CD4-positive, alpha-beta T cell (primary cell): Measurements from ENCODE around the gene ARSG. TPM values are rescaled to one million over a fixed set of nuclear protein-coding genes. Genes with fewer than 3 reads are reported as not detected.

Source experiments
- ATAC-seq: fragments of 200-7000 bp; cut with Tn5 transposase; one replicate; pipeline ENCODE4 v1.10.0; 2022; ENCODE audit warnings: mild to moderate bottlenecking; ENCODE audit not compliant: poor library complexity
- CTCF ChIA-PET: fragments of 350-600 bp; sonication (Branson Sonifier 250); formaldehyde crosslinking; loops from one replicate; lab custom pipeline; 2021; ENCODE audit warnings: antibody characterized with exemption, inconsistent platforms; lab: Charles Lee
- POLR2A ChIA-PET: fragments of 350-600 bp; sonication (Branson Sonifier 250); formaldehyde crosslinking; loops from one replicate; lab custom pipeline; 2021; ENCODE audit warnings: antibody characterized with exemption, inconsistent platforms; lab: Charles Lee
- DNase-seq, 14 experiments: peaks; one replicate each; pipeline ENCODE4 v3.0.0-alpha.2; 2013 to 2020; ENCODE audit warnings: mixed read lengths in 2 of 14
- H3K27ac ChIP-seq, 2 donors: one replicate each; pipeline versions ENCODE4 v1.5.1 to v1.7.0; 2013; ENCODE audit warnings: low read length in 2 of 2, low read depth in 1 of 2, mild to moderate bottlenecking in 1 of 2
- H3K27me3 ChIP-seq, 2 experiments: 1 replicate in 1 of 2; 2 replicates in 1 of 2; pipeline versions ENCODE4 v1.6.1 to v1.7.0; 2013; ENCODE audit warnings: low read length in 2 of 2, control low read depth in 1 of 2, mild to moderate bottlenecking in 1 of 2, moderate library complexity in 1 of 2; ENCODE audit not compliant: insufficient read depth in 2 of 2, control insufficient read depth in 1 of 2
- H3K36me3 ChIP-seq: one replicate; pipeline ENCODE4 v1.6.1; 2013; ENCODE audit warnings: low read length, control low read depth; ENCODE audit not compliant: insufficient read depth
- H3K4me1 ChIP-seq: one replicate; pipeline ENCODE4 v1.6.1; 2013; ENCODE audit warnings: low read length, control low read depth; ENCODE audit not compliant: insufficient read depth
- H3K4me3 ChIP-seq: one replicate; pipeline ENCODE4 v1.5.1; 2013; ENCODE audit warnings: mild to moderate bottlenecking, low read length, moderate library complexity
- H3K9me3 ChIP-seq, 2 experiments: 1 replicate in 1 of 2; 2 replicates in 1 of 2; pipeline versions ENCODE4 v1.6.1 to v1.7.0; 2013; ENCODE audit warnings: low read length in 2 of 2, mild to moderate bottlenecking in 2 of 2, control low read depth in 1 of 2, moderate library complexity in 1 of 2; ENCODE audit not compliant: control insufficient read depth in 1 of 2, insufficient read depth in 1 of 2
- H3K27ac Mint-ChIP-seq: one replicate; pipeline ENCODE4 v1.8.0; 2020; ENCODE audit warnings: mixed read lengths
- H3K27me3 Mint-ChIP-seq: one replicate; pipeline ENCODE4 v1.8.0; 2021; ENCODE audit warnings: mixed read lengths
- H3K36me3 Mint-ChIP-seq: one replicate; pipeline ENCODE4 v1.8.0; 2021; ENCODE audit warnings: low read depth, mixed read lengths
- H3K4me1 Mint-ChIP-seq: one replicate; pipeline ENCODE4 v1.8.0; 2021; ENCODE audit warnings: low read depth, mixed read lengths
- H3K4me3 Mint-ChIP-seq: one replicate; pipeline ENCODE4 v1.8.0; 2020; ENCODE audit warnings: mild to moderate bottlenecking, mixed read lengths
- H3K9me3 Mint-ChIP-seq: one replicate; pipeline ENCODE4 v1.8.0; 2020; ENCODE audit warnings: mixed read lengths
- CTCF ChIP-seq: fragments of 200-600 bp; IDR thresholded peaks from one replicate; pipeline ENCODE4 v1.8.0; 2022; ENCODE audit warnings: antibody characterized with exemption, mild to moderate bottlenecking
- intact Hi-C, 2 experiments: fragments of 100-400 bp; cut with DNase I in 1 of 2; cut with micrococcal nuclease in 1 of 2; formaldehyde crosslinking; loops; one replicate each; pipeline versions ENCODE4 v1.15.1 to v1.9.0; 2023 to 2025; cut with DNase I, micrococcal nuclease
- total RNA-seq, 174 experiments: library from RNA in 2 of 174; stranded (reverse) in 2 of 174; gene quantifications; one replicate each; pipeline ENCODE4 v1.2.3 and lab custom pipeline; 2021 to 2026

Gene ARSG
- total RNA-seq, 2 experiments from 2014 or later: 13.8 to 16.0 TPM

- TF ChIP-seq CTCF: no peak
- no peak overlapping the region for H3K27ac ChIP-seq
- DNase-seq (no peak), ATAC-seq (no peak)
- CTCF ChIA-PET: interaction anchor here (0.6 to 1.2 kb wide), 2 partner anchors 13 to 896 kb away, joined by 3 read pairs; no protein-coding TSS in a partner anchor
- POLR2A ChIA-PET: interaction anchor here (1.0 kb wide), 1 partner anchor 9 kb away, joined by 3 read pairs; no protein-coding TSS in a partner anchor
- no peaks in the 10 kb centered on the region for H3K9me3 Mint-ChIP-seq
- no peak overlapping the region for H3K4me3 Mint-ChIP-seq
- no peak overlapping the region for H3K27ac Mint-ChIP-seq
- H3K9me3 ChIP-seq: no peaks in the 10 kb centered on the region
- no peaks in the 10 kb centered on the region for H3K4me1 ChIP-seq
- H3K4me1 Mint-ChIP-seq: peaks cover 2% of the 10 kb centered on the region
- H3K27me3 Mint-ChIP-seq: no peaks in the 10 kb centered on the region
- no peaks in the 10 kb centered on the region for H3K27me3 ChIP-seq
- intact Hi-C loops: no loop called here
- no peak overlapping the region for H3K4me3 ChIP-seq
- H3K36me3 ChIP-seq: peaks cover 11% of the 10 kb centered on the region
- H3K36me3 Mint-ChIP-seq: peaks cover 33% of the 10 kb centered on the region
These were observed 132.0 kb downstream of the ARSG start for GRCh38 chr17:68423251-68423650.

- peaks cover 11% of the 10 kb centered on the region for H3K36me3 ChIP-seq
- no peaks in the 10 kb centered on the region for H3K27me3 ChIP-seq
- H3K9me3 ChIP-seq: no peaks in the 10 kb centered on the region
- intact Hi-C loops: no loop called here
- CTCF ChIA-PET: interaction anchor here (1.0 kb wide), 1 partner anchor 25 kb away, joined by 4 read pairs; no protein-coding TSS in a partner anchor
- no peaks in the 10 kb centered on the region for H3K27me3 Mint-ChIP-seq
- no peak overlapping the region for H3K27ac Mint-ChIP-seq
- peaks cover 33% of the 10 kb centered on the region for H3K36me3 Mint-ChIP-seq
- ATAC-seq (no peak), DNase-seq (no peak)
- H3K4me1 Mint-ChIP-seq: no peaks in the 10 kb centered on the region
- POLR2A ChIA-PET: interaction anchor here (1.1 kb wide), 1 partner anchor 25 kb away, joined by 3 read pairs; no protein-coding TSS in a partner anchor
- H3K4me3 ChIP-seq: no peak overlapping the region
- no peak overlapping the region for H3K4me3 Mint-ChIP-seq
- no peak for TF ChIP-seq CTCF
- H3K27ac ChIP-seq: no peak overlapping the region
- H3K9me3 Mint-ChIP-seq: no peaks in the 10 kb centered on the region
- no peaks in the 10 kb centered on the region for H3K4me1 ChIP-seq
These were observed 132.9 kb downstream of the ARSG start for GRCh38 chr17:68424203-68424602.

GRCh38 chr17:68424861-68425260 lies 133.6 kb downstream of the ARSG start:
- Histone ChIP-seq H3K27me3 (no peaks in the 10 kb centered on the region), H3K36me3 (peaks cover 11% of the 10 kb centered on the region), H3K4me3 (no peak overlapping the region), H3K4me1 (no peaks in the 10 kb centered on the region), H3K9me3 (no peaks in the 10 kb centered on the region), H3K27ac (no peak overlapping the region)
- no peaks in the 10 kb centered on the region for H3K4me1 Mint-ChIP-seq
- intact Hi-C loops: no loop called here
- no peaks in the 10 kb centered on the region for H3K27me3 Mint-ChIP-seq
- peaks cover 32% of the 10 kb centered on the region for H3K36me3 Mint-ChIP-seq
- DNase-seq (no peak), ATAC-seq (no peak)
- POLR2A ChIA-PET: interaction anchor here (1.1 kb wide), 1 partner anchor 25 kb away, joined by 3 read pairs; no protein-coding TSS in a partner anchor
- no peak overlapping the region for H3K27ac Mint-ChIP-seq
- no peak overlapping the region for H3K4me3 Mint-ChIP-seq
- TF ChIP-seq CTCF: no peak
- H3K9me3 Mint-ChIP-seq: no peaks in the 10 kb centered on the region
- CTCF ChIA-PET: interaction anchor here (1.0 kb wide), 1 partner anchor 26 kb away, joined by 4 read pairs; no protein-coding TSS in a partner anchor
